ENCODE measurements around the gene PHC3. TPM values are rescaled to one million over a fixed set of nuclear protein-coding genes. Genes with fewer than 3 reads are reported as not detected.

The PHC3 gene
- polyA plus RNA-seq, 3 donors: 3.7 to 9.4 (median 8.9) TPM

GRCh38 chr3:170095771-170096170 is 85.8 kb downstream of the PHC3 start:
- WGBS, 3 donors: 74 to 76% (median 76%) methylated on average over 4 of the region's 4 CpGs
- no peak overlapping the region for H3K27ac ChIP-seq (ENCODE audit: low read depth, low read length)

GRCh38 chr3:170092907-170093306 is 88.6 kb downstream of the PHC3 start:
- WGBS, 3 donors: 85 to 98% (median 93%) methylated on average over 3 of the region's 3 CpGs
- H3K27ac ChIP-seq (ENCODE audit: low read depth, low read length): no peak overlapping the region

GRCh38 chr3:170090601-170090981 is 90.9 kb downstream of the PHC3 start:
- H3K27ac ChIP-seq (ENCODE audit: low read depth, low read length): no peak overlapping the region

- WGBS, 3 donors: 82 to 97% (median 84%) methylated on average over 3 of the region's 3 CpGs
- H3K27ac ChIP-seq (ENCODE audit: low read depth, low read length): no peak overlapping the region
These were observed 91.5 kb downstream of the PHC3 start for GRCh38 chr3:170089862-170090600.

- WGBS, 3 donors: 91 to 96% (median 94%) methylated on average over 6 of the region's 6 CpGs
- H3K27ac ChIP-seq (ENCODE audit: low read depth, low read length): no peak overlapping the region
These were observed 96.1 kb downstream of the PHC3 start for GRCh38 chr3:170085396-170085795.

GRCh38 chr3:170083343-170083742 is 98.2 kb downstream of the PHC3 start:
- 94 to 100% (median 95%) methylated on average over 1 of the region's 1 CpG for WGBS, 3 donors
- H3K27ac ChIP-seq (ENCODE audit: low read depth, low read length): no peak overlapping the region

GRCh38 chr3:170081079-170081741 is 100.3 kb downstream of the PHC3 start:
- 67 to 86% (median 73%) methylated on average over 1 of the region's 1 CpG for WGBS, 3 donors
- no peak overlapping the region for H3K27ac ChIP-seq (ENCODE audit: low read depth, low read length)

- no peak overlapping the region for H3K27ac ChIP-seq (ENCODE audit: low read depth, low read length)
- 92 to 97% (median 96%) methylated on average over 4 of the region's 4 CpGs for WGBS, 3 donors
These were observed 100.9 kb downstream of the PHC3 start for GRCh38 chr3:170080605-170081004.

GRCh38 chr3:170079536-170080165 is 101.9 kb downstream of the PHC3 start:
- H3K27ac ChIP-seq (ENCODE audit: low read depth, low read length): no peak overlapping the region
- WGBS, 3 donors: 38 to 85% (median 73%) methylated on average over 2 of the region's 2 CpGs

GRCh38 chr3:170078620-170079281 is 102.8 kb downstream of the PHC3 start:
- H3K27ac ChIP-seq (ENCODE audit: low read depth, low read length): no peak overlapping the region
- WGBS, 3 donors: 58 to 88% (median 84%) methylated on average over 13 of the region's 13 CpGs

GRCh38 chr3:170077361-170077760 is 104.2 kb downstream of the PHC3 start:
- no peak overlapping the region for H3K27ac ChIP-seq (ENCODE audit: low read depth, low read length)
- 65 to 91% (median 88%) methylated on average over 10 of the region's 10 CpGs for WGBS, 3 donors

GRCh38 chr3:170076715-170077238 is 104.8 kb downstream of the PHC3 start:
- WGBS, 3 donors: 85 to 87% (median 85%) methylated on average over 6 of the region's 6 CpGs
- no peak overlapping the region for H3K27ac ChIP-seq (ENCODE audit: low read depth, low read length)

GRCh38 chr3:170075441-170076091 is 106.0 kb downstream of the PHC3 start:
- WGBS, 3 donors: 67 to 96% (median 89%) methylated on average over 4 of the region's 4 CpGs
- no peak overlapping the region for H3K27ac ChIP-seq (ENCODE audit: low read depth, low read length)

- WGBS, 3 donors: 95 to 97% (median 95%) methylated on average over 18 of the region's 18 CpGs
- no peak overlapping the region for H3K27ac ChIP-seq (ENCODE audit: low read depth, low read length)
These were observed 117.4 kb downstream of the PHC3 start for GRCh38 chr3:170064108-170064507.

GRCh38 chr3:170063691-170064090 is 117.8 kb downstream of the PHC3 start:
- 93 to 96% (median 95%) methylated on average over 15 of the region's 15 CpGs for WGBS, 3 donors

GRCh38 chr3:170062769-170063168 is 118.8 kb downstream of the PHC3 start:
- H3K27ac ChIP-seq (ENCODE audit: low read depth, low read length): no peak overlapping the region
- 95 to 96% (median 96%) methylated on average over 16 of the region's 16 CpGs for WGBS, 3 donors

More at GRCh38 chr3:170063691-170064090, 117.8 kb downstream of the PHC3 start:
- no peak overlapping the region for H3K27ac ChIP-seq (ENCODE audit: low read depth, low read length)

GRCh38 chr3:170062068-170062467 is 119.5 kb downstream of the PHC3 start:
- WGBS, 3 donors: 94 to 95% (median 94%) methylated on average over 20 of the region's 20 CpGs
- no peak overlapping the region for H3K27ac ChIP-seq (ENCODE audit: low read depth, low read length)

GRCh38 chr3:170059447-170059846 is 122.1 kb downstream of the PHC3 start:
- no peak overlapping the region for H3K27ac ChIP-seq (ENCODE audit: low read depth, low read length)
- 68 to 88% (median 78%) methylated on average over 1 of the region's 1 CpG for WGBS, 3 donors

Data from adipose tissue (tissue), 3 donors.